Tibial nerve (tissue), 3 donors: ENCODE measurements around the gene DLX2.

Experiments
- POLR2A ChIP-seq, 2 donors: fragments of 450-650 bp; IDR thresholded peaks; one replicate each; pipeline ENCODE4 v1.6.1; 2017; ENCODE audit warnings: antibody characterized with exemption in 2 of 2, mild to moderate bottlenecking in 2 of 2, moderate library complexity in 2 of 2
- TF ChIP-seq, protein P1 (sequence below), 5 experiments: fragments of 200-600 bp in 3 of 5; fragments of 450-650 bp in 2 of 5; sonication (generic) in 3 of 5; IDR thresholded peaks; one replicate each; pipeline ENCODE4 v1.5.1; 2016 to 2019; ENCODE audit warnings: antibody characterized with exemption in 5 of 5, mild to moderate bottlenecking in 3 of 5, moderate library complexity in 2 of 5

DNA sequence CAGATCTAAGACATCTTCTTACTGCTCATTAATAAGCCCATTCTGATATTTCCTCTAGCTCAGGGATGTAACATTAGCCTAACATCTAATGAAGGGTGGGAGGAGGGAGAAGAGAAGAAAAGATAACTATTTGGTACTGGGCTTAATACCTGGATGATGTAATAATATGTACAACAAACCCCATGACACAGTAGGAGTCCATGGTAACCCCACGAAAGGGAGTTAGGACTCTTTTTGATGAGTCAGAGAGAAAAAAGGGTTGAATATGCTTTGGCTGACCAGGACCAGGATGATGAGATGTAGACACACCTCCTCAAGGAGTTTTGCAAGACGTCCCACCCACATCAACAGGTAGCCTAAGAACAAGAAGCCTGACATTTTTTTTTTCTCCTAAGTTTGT, 34.4 kb upstream of the DLX2 start:
- TF ChIP-seq, protein P1, sequence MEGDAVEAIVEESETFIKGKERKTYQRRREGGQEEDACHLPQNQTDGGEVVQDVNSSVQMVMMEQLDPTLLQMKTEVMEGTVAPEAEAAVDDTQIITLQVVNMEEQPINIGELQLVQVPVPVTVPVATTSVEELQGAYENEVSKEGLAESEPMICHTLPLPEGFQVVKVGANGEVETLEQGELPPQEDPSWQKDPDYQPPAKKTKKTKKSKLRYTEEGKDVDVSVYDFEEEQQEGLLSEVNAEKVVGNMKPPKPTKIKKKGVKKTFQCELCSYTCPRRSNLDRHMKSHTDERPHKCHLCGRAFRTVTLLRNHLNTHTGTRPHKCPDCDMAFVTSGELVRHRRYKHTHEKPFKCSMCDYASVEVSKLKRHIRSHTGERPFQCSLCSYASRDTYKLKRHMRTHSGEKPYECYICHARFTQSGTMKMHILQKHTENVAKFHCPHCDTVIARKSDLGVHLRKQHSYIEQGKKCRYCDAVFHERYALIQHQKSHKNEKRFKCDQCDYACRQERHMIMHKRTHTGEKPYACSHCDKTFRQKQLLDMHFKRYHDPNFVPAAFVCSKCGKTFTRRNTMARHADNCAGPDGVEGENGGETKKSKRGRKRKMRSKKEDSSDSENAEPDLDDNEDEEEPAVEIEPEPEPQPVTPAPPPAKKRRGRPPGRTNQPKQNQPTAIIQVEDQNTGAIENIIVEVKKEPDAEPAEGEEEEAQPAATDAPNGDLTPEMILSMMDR (IDR thresholded peaks at IDR 0.05) = no peak
- TF ChIP-seq POLR2A (IDR thresholded peaks at IDR 0.05) = no peak
